SK-N-SH treated with all-trans-retinoic acid at 6 μM for 48 hours (cell line): ENCODE measurements around the gene SNX8.

Experiments
- ARNTL ChIP-seq: fragments of 450-650 bp; formaldehyde crosslinking; IDR thresholded peaks from 2 replicates; pipeline ENCODE4 v1.5.0; 2020; ENCODE audit warnings: low read depth, mild to moderate bottlenecking, moderate library complexity, borderline replicate concordance
- CREB5 ChIP-seq: fragments of 250-450 bp; sonication (Bioruptor Pico); IDR thresholded peaks from 2 replicates; pipeline ENCODE4 v1.5.1; 2020; ENCODE audit warnings: low read depth, mild to moderate bottlenecking, moderate library complexity
- CSDC2 ChIP-seq: fragments of 250-450 bp; sonication (Bioruptor Pico); IDR thresholded peaks from 2 replicates; pipeline ENCODE4 v1.5.0; 2020; ENCODE audit warnings: mild to moderate bottlenecking, moderate library complexity
- ISL1 ChIP-seq: fragments of 250-450 bp; sonication (Bioruptor Pico); IDR thresholded peaks from 2 replicates; pipeline ENCODE4 v2.1.2; 2022; ENCODE audit warnings: mild to moderate bottlenecking, moderate library complexity
- PATZ1 ChIP-seq: fragments of 250-450 bp; sonication (Bioruptor Pico); IDR thresholded peaks from 2 replicates; pipeline ENCODE4 v1.8.0; 2020; ENCODE audit warnings: mild to moderate bottlenecking, moderate library complexity, borderline replicate concordance
- RARB ChIP-seq: fragments of 250-450 bp; sonication (Bioruptor Pico); IDR thresholded peaks from 2 replicates; pipeline ENCODE4 v1.8.0; 2021; ENCODE audit warnings: mild to moderate bottlenecking, moderate library complexity
- SNAI2 ChIP-seq: fragments of 250-450 bp; sonication (Bioruptor Pico); IDR thresholded peaks from 2 replicates; pipeline ENCODE4 v1.5.0; 2020; ENCODE audit warnings: mild to moderate bottlenecking, moderate library complexity
- TCF4 ChIP-seq: fragments of 250-450 bp; sonication (Bioruptor Pico); IDR thresholded peaks from 2 replicates; pipeline ENCODE4 v1.8.0; 2021; ENCODE audit warnings: mild to moderate bottlenecking, moderate library complexity, borderline replicate concordance
- TOX ChIP-seq: fragments of 250-450 bp; sonication (Bioruptor Pico); IDR thresholded peaks from 2 replicates; pipeline ENCODE4 v1.8.0; 2021; ENCODE audit warnings: mild to moderate bottlenecking, moderate library complexity, borderline replicate concordance
- TSHZ2 ChIP-seq: fragments of 250-450 bp; sonication (Bioruptor Pico); IDR thresholded peaks from 2 replicates; pipeline ENCODE4 v1.5.0; 2020; ENCODE audit warnings: mild to moderate bottlenecking, moderate library complexity
- ZFP3 ChIP-seq: fragments of 250-450 bp; sonication (Bioruptor Pico); IDR thresholded peaks from 2 replicates; pipeline ENCODE4 v1.5.0; 2020; ENCODE audit warnings: mild to moderate bottlenecking, moderate library complexity
- ZNF565 ChIP-seq: fragments of 450-650 bp; formaldehyde crosslinking; conservative IDR thresholded peaks from 2 replicates; pipeline ENCODE4 v1.5.0; 2020; ENCODE audit warnings: low read depth, mild to moderate bottlenecking, moderate library complexity
- ZNF70 ChIP-seq: fragments of 450-650 bp; formaldehyde crosslinking; IDR thresholded peaks from 2 replicates; pipeline ENCODE4 v1.5.0; 2020; ENCODE audit warnings: mild to moderate bottlenecking, moderate library complexity
- ZNF8 ChIP-seq: fragments of 450-650 bp; formaldehyde crosslinking; IDR thresholded peaks from 2 replicates; pipeline ENCODE4 v1.5.0; 2020; ENCODE audit warnings: mild to moderate bottlenecking, moderate library complexity

- no peak for TF ChIP-seq ISL1
- no peak for TF ChIP-seq PATZ1
- no peak for TF ChIP-seq CREB5 (CRISPR knock-in tag)
- no peak for TF ChIP-seq ZNF70
- no peak for TF ChIP-seq ARNTL (CRISPR knock-in tag)
- TF ChIP-seq CSDC2 (CRISPR knock-in tag), result no peak
- TF ChIP-seq TCF4, result no peak
- TF ChIP-seq ZNF8 (CRISPR knock-in tag), result no peak
- TF ChIP-seq TSHZ2 (CRISPR knock-in tag), result no peak
- TF ChIP-seq SNAI2 (CRISPR knock-in tag), result no peak
- TF ChIP-seq TOX (CRISPR knock-in tag), result no peak
- TF ChIP-seq ZNF565, result no peak
- TF ChIP-seq ZFP3 (CRISPR knock-in tag), result no peak
- no peak for TF ChIP-seq RARB (CRISPR knock-in tag)
These were observed 7.6 kb downstream of the SNX8 start for GRCh38 chr7:2306688-2307087.
